Measurements from ENCODE around the gene TRPV2. TPM values are rescaled to one million over a fixed set of nuclear protein-coding genes. Genes with fewer than 3 reads are reported as not detected.

The TRPV2 gene
- total RNA-seq, 1 experiment from 2014 or later: 0.87 TPM

GRCh38 chr17:16423226-16423872 is 8.0 kb downstream of the TRPV2 start:
- peaks cover 7% of the 10 kb centered on the region for H3K36me3 Mint-ChIP-seq (ENCODE audit: insufficient read depth, unreplicated experiment)
- H3K9me3 Mint-ChIP-seq (ENCODE audit: low read depth, unreplicated experiment): no peaks in the 10 kb centered on the region
- no peaks in the 10 kb centered on the region for H3K27me3 Mint-ChIP-seq (ENCODE audit: unreplicated experiment)
- DNase-seq: no peak
- intact Hi-C loops (cut with micrococcal nuclease; ENCODE audit: unreplicated experiment): no loop called here
- CTCF ChIA-PET: no interaction called here
- peaks cover 15% of the 10 kb centered on the region for H3K4me1 Mint-ChIP-seq (ENCODE audit: low read depth, unreplicated experiment)
- no peak overlapping the region for H3K4me3 Mint-ChIP-seq (ENCODE audit: low read depth, unreplicated experiment)
- TF ChIP-seq, protein P1, sequence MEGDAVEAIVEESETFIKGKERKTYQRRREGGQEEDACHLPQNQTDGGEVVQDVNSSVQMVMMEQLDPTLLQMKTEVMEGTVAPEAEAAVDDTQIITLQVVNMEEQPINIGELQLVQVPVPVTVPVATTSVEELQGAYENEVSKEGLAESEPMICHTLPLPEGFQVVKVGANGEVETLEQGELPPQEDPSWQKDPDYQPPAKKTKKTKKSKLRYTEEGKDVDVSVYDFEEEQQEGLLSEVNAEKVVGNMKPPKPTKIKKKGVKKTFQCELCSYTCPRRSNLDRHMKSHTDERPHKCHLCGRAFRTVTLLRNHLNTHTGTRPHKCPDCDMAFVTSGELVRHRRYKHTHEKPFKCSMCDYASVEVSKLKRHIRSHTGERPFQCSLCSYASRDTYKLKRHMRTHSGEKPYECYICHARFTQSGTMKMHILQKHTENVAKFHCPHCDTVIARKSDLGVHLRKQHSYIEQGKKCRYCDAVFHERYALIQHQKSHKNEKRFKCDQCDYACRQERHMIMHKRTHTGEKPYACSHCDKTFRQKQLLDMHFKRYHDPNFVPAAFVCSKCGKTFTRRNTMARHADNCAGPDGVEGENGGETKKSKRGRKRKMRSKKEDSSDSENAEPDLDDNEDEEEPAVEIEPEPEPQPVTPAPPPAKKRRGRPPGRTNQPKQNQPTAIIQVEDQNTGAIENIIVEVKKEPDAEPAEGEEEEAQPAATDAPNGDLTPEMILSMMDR (IDR thresholded peaks at IDR 0.05; ENCODE audit: unreplicated experiment): no peak
- BruUV-seq (replicated peaks): no TSS peak
- H3K27ac Mint-ChIP-seq (ENCODE audit: unreplicated experiment): no peak overlapping the region

- CTCF ChIA-PET: interaction anchor here (0.6 kb wide), 1 partner anchor 40 kb away, joined by 4 read pairs; no protein-coding TSS in a partner anchor
These were observed 9.8 kb downstream of the TRPV2 start for GRCh38 chr17:16425202-16425601.

DNA sequence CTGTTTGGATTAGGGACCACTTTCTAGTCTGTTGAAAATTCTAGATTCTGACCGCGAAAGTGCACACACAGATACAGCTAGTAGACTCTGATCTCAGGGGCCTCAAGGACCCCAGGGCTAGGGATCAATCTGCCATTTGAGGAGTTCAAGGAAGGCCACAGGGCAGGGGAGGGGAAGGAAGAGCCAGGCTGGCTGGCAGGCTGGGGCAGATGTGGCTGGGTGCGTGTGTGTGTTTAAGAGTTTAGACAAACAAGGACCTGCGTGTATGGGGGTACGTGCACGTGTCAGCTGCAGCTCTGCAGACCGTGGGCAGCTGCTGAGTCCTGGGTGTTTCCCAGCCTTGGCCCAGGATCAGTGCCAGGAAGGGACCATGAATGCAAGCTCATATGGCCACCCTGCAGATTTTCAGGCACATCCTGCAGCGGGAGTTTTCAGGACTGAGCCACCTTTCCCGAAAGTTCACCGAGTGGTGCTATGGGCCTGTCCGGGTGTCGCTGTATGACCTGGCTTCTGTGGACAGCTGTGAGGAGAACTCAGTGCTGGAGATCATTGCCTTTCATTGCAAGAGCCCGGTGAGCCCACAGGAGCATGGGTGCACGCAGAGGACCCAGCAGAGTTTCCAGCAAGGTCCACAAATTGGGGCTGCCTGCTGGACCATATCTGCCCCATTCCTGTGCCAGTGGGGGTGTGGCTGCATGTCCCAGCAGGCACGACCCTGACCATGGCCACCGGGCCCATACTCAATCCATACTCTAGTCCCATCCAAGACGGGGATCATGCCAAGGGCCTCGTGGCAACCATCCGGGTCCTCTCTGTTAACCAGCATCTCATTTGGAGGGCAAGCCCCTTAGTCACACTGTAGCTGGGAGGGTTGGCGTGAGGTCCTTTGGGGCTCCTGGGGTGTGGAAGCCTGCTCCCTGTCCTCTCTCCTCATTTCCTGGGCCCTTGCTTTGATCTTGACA is 10.6 kb downstream of the TRPV2 start:
- TF ChIP-seq, protein P1 (IDR thresholded peaks at IDR 0.05; ENCODE audit: unreplicated experiment): no peak
- Mint-ChIP-seq H3K4me1 (ENCODE audit: low read depth, unreplicated experiment) (no peaks in the 10 kb centered on the region), H3K27ac (ENCODE audit: unreplicated experiment) (no peak overlapping the region), H3K36me3 (ENCODE audit: insufficient read depth, unreplicated experiment) (no peaks in the 10 kb centered on the region), H3K9me3 (ENCODE audit: low read depth, unreplicated experiment) (no peaks in the 10 kb centered on the region), H3K4me3 (ENCODE audit: low read depth, unreplicated experiment) (no peak overlapping the region), H3K27me3 (ENCODE audit: unreplicated experiment) (no peaks in the 10 kb centered on the region)
- CTCF ChIA-PET: interaction anchor here (0.6 kb wide), 1 partner anchor 41 kb away, joined by 4 read pairs; no protein-coding TSS in a partner anchor
- BruUV-seq (replicated peaks): no TSS peak
- DNase-seq: no peak
- intact Hi-C loops (cut with micrococcal nuclease; ENCODE audit: unreplicated experiment): no loop called here

More at GRCh38 chr17:16425202-16425601, 9.8 kb downstream of the TRPV2 start:
- H3K36me3 Mint-ChIP-seq (ENCODE audit: insufficient read depth, unreplicated experiment): no peaks in the 10 kb centered on the region
- no peaks in the 10 kb centered on the region for H3K9me3 Mint-ChIP-seq (ENCODE audit: low read depth, unreplicated experiment)
- TF ChIP-seq, protein P1 (IDR thresholded peaks at IDR 0.05; ENCODE audit: unreplicated experiment): no peak
- no peaks in the 10 kb centered on the region for H3K4me1 Mint-ChIP-seq (ENCODE audit: low read depth, unreplicated experiment)
- H3K27me3 Mint-ChIP-seq (ENCODE audit: unreplicated experiment): no peaks in the 10 kb centered on the region
- BruUV-seq (replicated peaks): no TSS peak
- intact Hi-C loops (cut with micrococcal nuclease; ENCODE audit: unreplicated experiment): no loop called here
- no peak for DNase-seq
- no peak overlapping the region for H3K4me3 Mint-ChIP-seq (ENCODE audit: low read depth, unreplicated experiment)
- no peak overlapping the region for H3K27ac Mint-ChIP-seq (ENCODE audit: unreplicated experiment)

- H3K27ac Mint-ChIP-seq (ENCODE audit: unreplicated experiment): no peak overlapping the region
- no peaks in the 10 kb centered on the region for H3K4me1 Mint-ChIP-seq (ENCODE audit: low read depth, unreplicated experiment)
- BruUV-seq (replicated peaks): no TSS peak
- CTCF ChIA-PET: interaction anchor here (0.6 to 1.5 kb wide), 2 partner anchors 41 to 102 kb away, joined by 3 read pairs; no protein-coding TSS in a partner anchor
- TF ChIP-seq, protein P1 (IDR thresholded peaks at IDR 0.05; ENCODE audit: unreplicated experiment): no peak
- no peak overlapping the region for H3K4me3 Mint-ChIP-seq (ENCODE audit: low read depth, unreplicated experiment)
- intact Hi-C loops (cut with micrococcal nuclease; ENCODE audit: unreplicated experiment): no loop called here
- no peak for DNase-seq
- no peaks in the 10 kb centered on the region for H3K36me3 Mint-ChIP-seq (ENCODE audit: insufficient read depth, unreplicated experiment)
- H3K27me3 Mint-ChIP-seq (ENCODE audit: unreplicated experiment): no peaks in the 10 kb centered on the region
- H3K9me3 Mint-ChIP-seq (ENCODE audit: low read depth, unreplicated experiment): no peaks in the 10 kb centered on the region
These were observed 11.6 kb downstream of the TRPV2 start for GRCh38 chr17:16427020-16427419.

All from Calu3 (cell line).